Activated CD8-positive, alpha-beta memory T cell treated with anti-CD3 and anti-CD28 coated beads, Interleukin-2, amount 50 U/mL, for 24 hours (primary cell): ENCODE results near the gene CLSTN1.

Experiments used
- DNase-seq: peaks from one replicate; pipeline ENCODE4 v3.0.0-alpha.2; 2020; ENCODE audit errors: extremely low read depth

Gene CLSTN1

GRCh38 chr1:9680091-9680490 is 143.7 kb downstream of the CLSTN1 start:
- DNase-seq: no peak
